DMS114 treated with DMSO at 0.1 percent for 48 hours (cell line): Measurements from ENCODE around the gene GYPB.
"Not testable (repeated sequence)": the region's sequence is repeated elsewhere in the genome, so short reads cannot be mapped to it uniquely, and the experiment has no call there.

ENCODE experiments used
- DNase-seq: peaks from one replicate; lab custom pipeline; 2025; ENCODE audit not compliant: unreplicated experiment; lab: John Stamatoyannopoulos, UW

Gene GYPB

GRCh38 chr4:144014808-144015207, 4.4 kb downstream of the GYPB start:
- no peak for DNase-seq

GRCh38 chr4:144008602-144009001, 10.6 kb downstream of the GYPB start:
- not testable (repeated sequence) for DNase-seq

- DNase-seq, result not testable (repeated sequence)
Observed at GRCh38 chr4:144007960-144008359, 11.2 kb downstream of the GYPB start.

- DNase-seq, result not testable (repeated sequence)
Observed at GRCh38 chr4:144006200-144006803, 12.9 kb downstream of the GYPB start.

- not testable (repeated sequence) for DNase-seq
Observed at GRCh38 chr4:144005558-144005953, 13.6 kb downstream of the GYPB start.

GRCh38 chr4:144004868-144005557, 14.2 kb downstream of the GYPB start:
- DNase-seq, result not testable (repeated sequence)

GRCh38 chr4:144003890-144004265, 15.3 kb downstream of the GYPB start:
- DNase-seq, result not testable (repeated sequence)

GRCh38 chr4:144003205-144003889, 15.8 kb downstream of the GYPB start:
- not testable (repeated sequence) for DNase-seq

GRCh38 chr4:144000331-144000995, 18.7 kb downstream of the GYPB start:
- DNase-seq, result not testable (repeated sequence)

GRCh38 chr4:143996193-143996592, 23.0 kb downstream of the GYPB start:
- DNase-seq, result not testable (repeated sequence)

GRCh38 chr4:143991761-143992160, 27.4 kb downstream of the GYPB start:
- not testable (repeated sequence) for DNase-seq

GRCh38 chr4:143990717-143991116, 28.5 kb downstream of the GYPB start:
- DNase-seq, result not testable (repeated sequence)

- no peak for DNase-seq
Observed at GRCh38 chr4:143986180-143986579, 33.0 kb downstream of the GYPB start.

- DNase-seq, result not testable (repeated sequence)
Observed at GRCh38 chr4:143980776-143981175, 38.4 kb downstream of the GYPB start.

- not testable (repeated sequence) for DNase-seq
Observed at GRCh38 chr4:143975527-143975926, 43.7 kb downstream of the GYPB start.

GRCh38 chr4:143974021-143974420, 45.2 kb downstream of the GYPB start:
- DNase-seq, result not testable (repeated sequence)

- no peak for DNase-seq
Observed at GRCh38 chr4:143961075-143961474, 58.1 kb downstream of the GYPB start.

- DNase-seq, result not testable (repeated sequence)
Observed at GRCh38 chr4:143955306-143955705, 63.9 kb downstream of the GYPB start.

GRCh38 chr4:143951458-143951972, 67.7 kb downstream of the GYPB start:
- DNase-seq, result not testable (repeated sequence)

- DNase-seq, result not testable (repeated sequence)
Observed at GRCh38 chr4:143950967-143951366, 68.2 kb downstream of the GYPB start.

GRCh38 chr4:143950185-143950584, 69.0 kb downstream of the GYPB start:
- not testable (repeated sequence) for DNase-seq
